GM12878 (cell line): ENCODE measurements around the gene ATXN1L. TPM values are rescaled to one million over a fixed set of nuclear protein-coding genes. Genes with fewer than 3 reads are reported as not detected.
A peak's percentile ranks its signal among the peaks of the same experiment; 100 is the strongest.

Experiments used
- ATAC-seq: fragments of 200-7000 bp; cut with Tn5 transposase; 3 replicates; pipeline ENCODE4 v1.9.1; 2020; ENCODE audit warnings: mild to moderate bottlenecking, moderate library complexity
- BruUV-seq: library from RNA; stranded (reverse); fragments of 400-500 nt; replicated peaks from 2 replicates; lab custom pipeline; 2021; lab: Mats Ljungman, UMichigan
- CTCF ChIA-PET: fragments of 300-600 bp; sonication (Branson Sonifier 250); formaldehyde crosslinking; extraction: SDS; loops from one replicate; lab custom pipeline; 2021; ENCODE audit warnings: inconsistent platforms; lab: Yijun Ruan, JAX
- POLR2A ChIA-PET: fragments of 350-600 bp; formaldehyde crosslinking; extraction: SDS; loops from one replicate; lab custom pipeline; 2021; ENCODE audit warnings: inconsistent platforms; lab: Charles Lee
- RAD21 ChIA-PET: fragments of 300-600 bp; sonication (Branson Sonifier 250); formaldehyde crosslinking; loops from one replicate; lab custom pipeline; 2023; ENCODE audit warnings: antibody characterized with exemption; ENCODE audit not compliant: unreplicated experiment; lab: Charles Lee
- SMC1A ChIA-PET: fragments of 300-600 bp; sonication (Branson Sonifier 250); formaldehyde crosslinking; loops from one replicate; lab custom pipeline; 2023; ENCODE audit not compliant: unreplicated experiment, uncharacterized antibody; lab: Charles Lee
- DNase-seq: peaks from one replicate; pipeline ENCODE4 v3.0.0-alpha.2; 2011; ENCODE audit warnings: low read depth, low spot score
- FAIRE-seq: peaks from 3 replicates; lab custom pipeline; 2011; peaks lifted over from hg19 to GRCh38; lab: Jason Lieb, UNC
- H2AFZ ChIP-seq: 2 replicates; pipeline ENCODE4 v1.6.0; 2011; ENCODE audit warnings: low read depth, low read length, control low read depth; ENCODE audit not compliant: control insufficient read depth
- H3K27ac ChIP-seq: 2 replicates; pipeline ENCODE4 v1.5.1; 2011; ENCODE audit warnings: control low read depth; ENCODE audit not compliant: control insufficient read depth, insufficient read depth
- H3K27me3 ChIP-seq, 2 experiments: replicated peaks in 1 of 2; 2 replicates each; pipeline versions ENCODE4 v1.6.0 to v1.6.1; 2011; ENCODE audit warnings: low read length in 1 of 2; ENCODE audit not compliant: control insufficient read depth in 2 of 2, insufficient read depth in 2 of 2
- H3K36me3 ChIP-seq, 2 experiments: 2 replicates each; pipeline ENCODE4 v1.5.1; 2011; ENCODE audit warnings: low read length in 1 of 2; ENCODE audit not compliant: control insufficient read depth in 2 of 2, insufficient read depth in 2 of 2
- H3K4me1 ChIP-seq: 2 replicates; pipeline ENCODE4 v1.6.1; 2011; ENCODE audit warnings: mild to moderate bottlenecking, low read length, moderate library complexity, mixed read lengths; ENCODE audit not compliant: control insufficient read depth, insufficient read depth
- H3K4me2 ChIP-seq: 2 replicates; pipeline ENCODE4 v1.6.0; 2011; ENCODE audit warnings: control low read depth; ENCODE audit not compliant: control insufficient read depth, insufficient read depth
- H3K4me3 ChIP-seq: fragments of 200-600 bp; sonication (generic); 2 replicates; pipeline ENCODE4 v1.5.1; 2016
- H3K79me2 ChIP-seq: 2 replicates; pipeline ENCODE4 v1.6.0; 2011; ENCODE audit warnings: low read length; ENCODE audit not compliant: control insufficient read depth, insufficient read depth
- H3K9ac ChIP-seq: 2 replicates; pipeline ENCODE4 v1.8.0; 2011; ENCODE audit warnings: low read length, control low read depth, mixed read lengths; ENCODE audit not compliant: control insufficient read depth, insufficient read depth
- H3K9me3 ChIP-seq: replicated peaks from 3 replicates; pipeline ENCODE4 v1.5.1; 2011; ENCODE audit warnings: mild to moderate bottlenecking, low read length; ENCODE audit not compliant: control insufficient read depth, insufficient read depth
- H4K20me1 ChIP-seq: 2 replicates; pipeline ENCODE4 v1.6.0; 2011; ENCODE audit not compliant: control insufficient read depth, insufficient read depth
- FOS ChIP-seq: IDR thresholded peaks from 3 replicates; pipeline ENCODE4 v1.6.1; 2011; ENCODE audit warnings: borderline replicate concordance; ENCODE audit not compliant: insufficient read length; ENCODE audit errors: extremely low read depth
- MEF2A ChIP-seq: IDR thresholded peaks from 2 replicates; pipeline ENCODE4 v1.6.1; 2011; ENCODE audit warnings: low read depth, mild to moderate bottlenecking, low read length, moderate library complexity; ENCODE audit not compliant: insufficient read depth
- POU2F2 ChIP-seq: IDR thresholded peaks from 3 replicates; pipeline ENCODE4 v1.6.1; 2011; ENCODE audit warnings: low read depth, mild to moderate bottlenecking, low read length, borderline replicate concordance
- RFX5 ChIP-seq: IDR thresholded peaks from 2 replicates; pipeline ENCODE4 v1.6.1; 2011; ENCODE audit warnings: low read depth, low read length, improper control_type of control experiment
- SMAD5 ChIP-seq: IDR thresholded peaks from 2 replicates; pipeline ENCODE4 v1.6.1; 2016; ENCODE audit warnings: antibody characterized with exemption, low read depth
- TAF1 ChIP-seq: IDR thresholded peaks from 2 replicates; pipeline ENCODE4 v1.6.1; 2011; ENCODE audit warnings: mild to moderate bottlenecking, low read depth, low read length, borderline replicate concordance
- TBL1XR1 ChIP-seq: IDR thresholded peaks from 2 replicates; pipeline ENCODE4 v1.6.1; 2012; ENCODE audit warnings: low read depth, low read length, improper control_type of control experiment
- USF2 ChIP-seq: IDR thresholded peaks from 2 replicates; pipeline ENCODE4 v1.6.1; 2011; ENCODE audit warnings: low read depth, low read length, improper control_type of control experiment, borderline replicate concordance
- ZNF274 ChIP-seq: IDR thresholded peaks from one replicate; pipeline ENCODE4 v1.8.0; 2011; ENCODE audit not compliant: insufficient read length, insufficient read depth
- ZNF384 ChIP-seq: IDR thresholded peaks from 2 replicates; pipeline ENCODE4 v1.6.1; 2012; ENCODE audit warnings: low read depth, mild to moderate bottlenecking, low read length, improper control_type of control experiment, borderline replicate concordance
- whole genome bisulfite sequencing: methylation state at CpG from one replicate; pipeline ENCODE4 v1.1.6; 2016; ENCODE audit warnings: low lambda C conversion rate; ENCODE audit not compliant: insufficient replicate concordance, insufficient coverage; ENCODE audit errors: missing lambda C conversion rate; 5-methylcytosine and 5-hydroxymethylcytosine counted together
- in situ Hi-C: fragments of 300-500 bp; cut with MboI; formaldehyde crosslinking; loops from 9 replicates; pipeline ENCODE4 v1.14.3; 2018; ENCODE audit warnings: mixed read lengths
- intact Hi-C: fragments of 100-400 bp; cut with micrococcal nuclease; formaldehyde crosslinking; loops from one replicate; pipeline ENCODE4 v1.14.2; 2022; ENCODE audit not compliant: unreplicated experiment
- polyA plus RNA-seq, 11 experiments: library from polyadenylated mRNA; depleted of rRNA in 4 of 11; unstranded in 6 of 11; stranded (reverse) in 5 of 11; fragments of >200 nt; fragmentation: Nextera tagmentation in 4 of 11; fragmentation: Illumina TruSeq in 1 of 11; extraction: Ambion mirVana in 4 of 11; extraction: Trizol in 1 of 11; gene quantifications; 1 replicate in 1 of 11; 2 replicates in 10 of 11; pipeline versions ENCODE4 v1.2.1 to v1.2.3, GENCODE V29; 2011 to 2016; ENCODE audit warnings: inconsistent platforms in 2 of 11, missing spikeins in 2 of 11, low read depth in 1 of 11
- total RNA-seq, 4 experiments: library from RNA; depleted of rRNA in 3 of 4; stranded (reverse); fragments of >200 nt in 3 of 4; fragmentation: Illumina TruSeq in 1 of 4; extraction: Trizol in 1 of 4; gene quantifications; 2 replicates each; pipeline versions ENCODE4 v1.2.1 to v1.2.3, GENCODE V29; 2013 to 2021
- TF ChIP-seq, protein P1 (sequence below): fragments of 450-650 bp; IDR thresholded peaks from 2 replicates; pipeline ENCODE4 v1.6.1; 2017; ENCODE audit warnings: mild to moderate bottlenecking

Gene ATXN1L
- total and polyA plus RNA-seq, 10 of the 15 experiments (the other 5 are each of a cell fraction or from before 2014, with no cell fraction given) = 1.8 to 14.6 (median 9.2) TPM

- 98% methylated on average over 5 of the region's 5 CpGs for WGBS
Measured at GRCh38 chr16:71811261-71811803, 34.4 kb upstream of the ATXN1L start.

More at GRCh38 chr16:71811261-71811803, 34.4 kb upstream of the ATXN1L start:
- CTCF ChIA-PET = interaction anchor here (0.9 to 6.4 kb wide), 4 partner anchors 31 to 246 kb away, joined by 3 to 33 read pairs (median 4); no protein-coding TSS in a partner anchor
- Histone ChIP-seq H3K4me3 (no peak overlapping the region), H4K20me1 (no peaks in the 10 kb centered on the region; the same call in 1 of the 2 replicates), H3K4me2 (no peak overlapping the region), H3K4me1 (peaks cover 12% of the 10 kb centered on the region), H3K9ac (no peak overlapping the region), H2AFZ (no peak overlapping the region), H3K27ac (0 out of 2 replicates have a peak overlapping the region, but pooled peaks have one; percentile 4), H3K79me2 (peaks cover 35% of the 10 kb centered on the region), H3K9me3 (no peaks in the 10 kb centered on the region), H3K27me3 (no peaks in the 10 kb centered on the region), H3K36me3 (no peaks in the 10 kb centered on the region)
- no TSS peak for BruUV-seq
- in situ Hi-C loops = no loop called here
- TF ChIP-seq RFX5 = no peak
- TF ChIP-seq TBL1XR1 = no peak
- no peak for TF ChIP-seq USF2
- TF ChIP-seq MEF2A = no peak
- no peak for TF ChIP-seq TAF1
- no peak for TF ChIP-seq FOS
- no peak for TF ChIP-seq ZNF274
- no peak for TF ChIP-seq SMAD5
- TF ChIP-seq ZNF384 = no peak
- TF ChIP-seq, protein P1, sequence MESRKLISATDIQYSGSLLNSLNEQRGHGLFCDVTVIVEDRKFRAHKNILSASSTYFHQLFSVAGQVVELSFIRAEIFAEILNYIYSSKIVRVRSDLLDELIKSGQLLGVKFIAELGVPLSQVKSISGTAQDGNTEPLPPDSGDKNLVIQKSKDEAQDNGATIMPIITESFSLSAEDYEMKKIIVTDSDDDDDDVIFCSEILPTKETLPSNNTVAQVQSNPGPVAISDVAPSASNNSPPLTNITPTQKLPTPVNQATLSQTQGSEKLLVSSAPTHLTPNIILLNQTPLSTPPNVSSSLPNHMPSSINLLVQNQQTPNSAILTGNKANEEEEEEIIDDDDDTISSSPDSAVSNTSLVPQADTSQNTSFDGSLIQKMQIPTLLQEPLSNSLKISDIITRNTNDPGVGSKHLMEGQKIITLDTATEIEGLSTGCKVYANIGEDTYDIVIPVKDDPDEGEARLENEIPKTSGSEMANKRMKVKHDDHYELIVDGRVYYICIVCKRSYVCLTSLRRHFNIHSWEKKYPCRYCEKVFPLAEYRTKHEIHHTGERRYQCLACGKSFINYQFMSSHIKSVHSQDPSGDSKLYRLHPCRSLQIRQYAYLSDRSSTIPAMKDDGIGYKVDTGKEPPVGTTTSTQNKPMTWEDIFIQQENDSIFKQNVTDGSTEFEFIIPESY = no peak
- no peak for TF ChIP-seq POU2F2
- SMC1A ChIA-PET = interaction anchor here (1.0 to 1.3 kb wide), 4 partner anchors 13 to 71 kb away, joined by 3 to 4 read pairs (median 4); no protein-coding TSS in a partner anchor
- ATAC-seq (no peak), DNase-seq (no peak), FAIRE-seq (no peak)
- RAD21 ChIA-PET = interaction anchor here (4.3 kb wide), 1 partner anchor 71 kb away, joined by 22 read pairs; the partner anchor contains the start of gene ZNF821
- POLR2A ChIA-PET = interaction anchor here (0.5 to 4.9 kb wide), 2 partner anchors 71 to 83 kb away, joined by 3 to 30 read pairs; partner anchors contain the start of gene ZNF821
- intact Hi-C loops = no loop called here
